ENCODE results near the gene RAB11FIP4.

GRCh38 chr17:31496601-31497000, 105.1 kb downstream of the RAB11FIP4 start:
- TF ChIP-seq, protein P1, sequence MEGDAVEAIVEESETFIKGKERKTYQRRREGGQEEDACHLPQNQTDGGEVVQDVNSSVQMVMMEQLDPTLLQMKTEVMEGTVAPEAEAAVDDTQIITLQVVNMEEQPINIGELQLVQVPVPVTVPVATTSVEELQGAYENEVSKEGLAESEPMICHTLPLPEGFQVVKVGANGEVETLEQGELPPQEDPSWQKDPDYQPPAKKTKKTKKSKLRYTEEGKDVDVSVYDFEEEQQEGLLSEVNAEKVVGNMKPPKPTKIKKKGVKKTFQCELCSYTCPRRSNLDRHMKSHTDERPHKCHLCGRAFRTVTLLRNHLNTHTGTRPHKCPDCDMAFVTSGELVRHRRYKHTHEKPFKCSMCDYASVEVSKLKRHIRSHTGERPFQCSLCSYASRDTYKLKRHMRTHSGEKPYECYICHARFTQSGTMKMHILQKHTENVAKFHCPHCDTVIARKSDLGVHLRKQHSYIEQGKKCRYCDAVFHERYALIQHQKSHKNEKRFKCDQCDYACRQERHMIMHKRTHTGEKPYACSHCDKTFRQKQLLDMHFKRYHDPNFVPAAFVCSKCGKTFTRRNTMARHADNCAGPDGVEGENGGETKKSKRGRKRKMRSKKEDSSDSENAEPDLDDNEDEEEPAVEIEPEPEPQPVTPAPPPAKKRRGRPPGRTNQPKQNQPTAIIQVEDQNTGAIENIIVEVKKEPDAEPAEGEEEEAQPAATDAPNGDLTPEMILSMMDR (IDR thresholded peaks at IDR 0.05; ENCODE audit: low read depth, low read length, missing input control), result no peak
- TF ChIP-seq EGR1 (IDR thresholded peaks at IDR 0.05; ENCODE audit: low read depth in 2 of 2), result no peak
- TF ChIP-seq GABPA (IDR thresholded peaks at IDR 0.05 in 1 of 2, conservative IDR thresholded peaks at IDR 0.05 in 1 of 2), result no peak
- no peak for TF ChIP-seq NR2F2 (IDR thresholded peaks at IDR 0.05)
- no peak for TF ChIP-seq RXRA (IDR thresholded peaks at IDR 0.05)
- TF ChIP-seq, protein P2, sequence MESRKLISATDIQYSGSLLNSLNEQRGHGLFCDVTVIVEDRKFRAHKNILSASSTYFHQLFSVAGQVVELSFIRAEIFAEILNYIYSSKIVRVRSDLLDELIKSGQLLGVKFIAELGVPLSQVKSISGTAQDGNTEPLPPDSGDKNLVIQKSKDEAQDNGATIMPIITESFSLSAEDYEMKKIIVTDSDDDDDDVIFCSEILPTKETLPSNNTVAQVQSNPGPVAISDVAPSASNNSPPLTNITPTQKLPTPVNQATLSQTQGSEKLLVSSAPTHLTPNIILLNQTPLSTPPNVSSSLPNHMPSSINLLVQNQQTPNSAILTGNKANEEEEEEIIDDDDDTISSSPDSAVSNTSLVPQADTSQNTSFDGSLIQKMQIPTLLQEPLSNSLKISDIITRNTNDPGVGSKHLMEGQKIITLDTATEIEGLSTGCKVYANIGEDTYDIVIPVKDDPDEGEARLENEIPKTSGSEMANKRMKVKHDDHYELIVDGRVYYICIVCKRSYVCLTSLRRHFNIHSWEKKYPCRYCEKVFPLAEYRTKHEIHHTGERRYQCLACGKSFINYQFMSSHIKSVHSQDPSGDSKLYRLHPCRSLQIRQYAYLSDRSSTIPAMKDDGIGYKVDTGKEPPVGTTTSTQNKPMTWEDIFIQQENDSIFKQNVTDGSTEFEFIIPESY (IDR thresholded peaks at IDR 0.05), result no peak

Data from liver (tissue), 3 donors.